ENCODE data around the gene E2F4.

E2F4 gene

GRCh38 chr16:67183627-67184452 is 8.1 kb upstream of the E2F4 start, which contains the start of gene MATCAP1:
TSS of gene MATCAP1 (minus strand) at chr16:67183963. CDS start at chr16:67180610, 3,353 bp downstream.
- no peak for TF ChIP-seq ZFX (IDR thresholded peaks at IDR 0.05; ENCODE audit: borderline replicate concordance)

DNA sequence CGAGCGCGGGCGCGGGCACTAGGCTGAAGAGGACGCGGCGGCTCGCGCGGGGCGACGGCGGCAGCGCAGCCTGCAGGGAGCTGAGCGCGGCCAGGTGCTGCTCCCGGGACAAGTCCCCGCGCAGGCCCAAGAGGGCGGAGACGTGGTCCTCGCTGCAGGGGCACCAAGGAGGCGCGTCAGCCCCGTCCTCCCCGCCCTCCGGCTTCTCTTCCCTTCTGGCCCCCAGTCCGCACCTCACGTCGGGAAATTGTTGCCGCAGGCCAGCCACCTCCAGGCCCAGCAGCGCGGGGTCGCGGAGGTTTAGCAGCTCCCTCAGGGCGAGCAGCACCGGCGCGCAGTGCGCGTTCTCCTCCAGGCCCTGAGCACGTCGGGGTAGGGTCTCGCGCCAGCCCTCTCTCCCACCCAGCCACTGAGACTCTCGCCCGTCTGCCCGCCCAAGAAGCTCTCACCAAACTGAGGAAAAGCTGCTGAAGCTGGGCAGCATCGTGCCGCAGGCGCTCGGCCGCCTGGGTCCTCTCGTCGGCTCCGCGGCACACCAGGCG is 7.4 kb upstream of the E2F4 start:
- no peak for TF ChIP-seq ZFX (IDR thresholded peaks at IDR 0.05; ENCODE audit: borderline replicate concordance)
- no peak for TF ChIP-seq CTCF (IDR thresholded peaks at IDR 0.05)

More at GRCh38 chr16:67183627-67184452, 8.1 kb upstream of the E2F4 start, which contains the start of gene MATCAP1:
- H3K27ac ChIP-seq = peak within 1 kb of the TSS; percentile 97

GRCh38 chr16:67184995-67185650 is 6.8 kb upstream of the E2F4 start:
- H3K27ac ChIP-seq = peak overlapping the region; percentile 97
- TF ChIP-seq ZFX (IDR thresholded peaks at IDR 0.05; ENCODE audit: borderline replicate concordance) (no peak), CTCF (IDR thresholded peaks at IDR 0.05) (peak; percentile 92)

More for the DNA sequence above, 7.4 kb upstream of the E2F4 start:
- H3K27ac ChIP-seq = peak overlapping the region; percentile 97

GRCh38 chr16:67185651-67186134 is 6.3 kb upstream of the E2F4 start:
- TF ChIP-seq ZFX (IDR thresholded peaks at IDR 0.05; ENCODE audit: borderline replicate concordance) (no peak), CTCF (IDR thresholded peaks at IDR 0.05) (peak; percentile 47)
- H3K27ac ChIP-seq = peak overlapping the region; percentile 97

GRCh38 chr16:67186550-67186950 is 5.4 kb upstream of the E2F4 start:
- no peak for TF ChIP-seq ZFX (IDR thresholded peaks at IDR 0.05; ENCODE audit: borderline replicate concordance)
- no peak for TF ChIP-seq CTCF (IDR thresholded peaks at IDR 0.05)
- no peak overlapping the region for H3K27ac ChIP-seq

GRCh38 chr16:67187175-67187890 is 4.6 kb upstream of the E2F4 start:
- no peak overlapping the region for H3K27ac ChIP-seq
- TF ChIP-seq ZFX (IDR thresholded peaks at IDR 0.05; ENCODE audit: borderline replicate concordance) = no peak
- TF ChIP-seq CTCF (IDR thresholded peaks at IDR 0.05) = no peak

DNA sequence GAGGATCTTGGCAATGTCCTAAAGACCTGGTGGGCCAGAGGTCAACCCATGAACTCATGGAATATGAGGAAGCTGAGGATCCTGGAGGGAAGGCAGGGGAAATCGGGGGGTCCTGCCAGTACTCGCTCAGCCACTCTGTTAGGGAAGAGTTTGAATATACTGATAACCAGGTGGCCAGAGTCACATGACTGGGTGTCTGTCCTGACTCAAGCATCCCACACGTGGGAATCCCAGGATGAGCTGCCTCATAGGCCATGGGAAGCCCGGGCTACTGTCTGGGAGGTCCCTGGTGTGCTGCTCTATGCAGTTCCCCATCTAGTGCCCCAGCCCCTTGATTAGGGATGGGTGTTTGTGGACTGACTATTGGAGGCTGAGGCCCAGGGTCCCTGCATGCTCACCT is 3.6 kb upstream of the E2F4 start:
- TF ChIP-seq ZFX (IDR thresholded peaks at IDR 0.05; ENCODE audit: borderline replicate concordance) (no peak), CTCF (IDR thresholded peaks at IDR 0.05) (no peak)
- H3K27ac ChIP-seq = no peak overlapping the region
